Esophagus squamous epithelium (tissue), 4 donors: ENCODE results near the gene PAX8.

ENCODE experiments used
- POLR2A ChIP-seq, 4 donors: fragments of 450-650 bp; IDR thresholded peaks; one replicate each; pipeline ENCODE4 v1.6.1; 2017; ENCODE audit warnings: antibody characterized with exemption in 4 of 4, mild to moderate bottlenecking in 4 of 4, moderate library complexity in 3 of 4
- TF ChIP-seq, protein P1 (sequence below), 6 experiments: fragments of 450-650 bp in 4 of 6; fragments of 200-600 bp in 2 of 6; sonication (generic) in 2 of 6; IDR thresholded peaks; one replicate each; pipeline ENCODE4 v1.5.1; 2016 to 2019; ENCODE audit warnings: antibody characterized with exemption in 6 of 6, mild to moderate bottlenecking in 4 of 6, moderate library complexity in 4 of 6

DNA sequence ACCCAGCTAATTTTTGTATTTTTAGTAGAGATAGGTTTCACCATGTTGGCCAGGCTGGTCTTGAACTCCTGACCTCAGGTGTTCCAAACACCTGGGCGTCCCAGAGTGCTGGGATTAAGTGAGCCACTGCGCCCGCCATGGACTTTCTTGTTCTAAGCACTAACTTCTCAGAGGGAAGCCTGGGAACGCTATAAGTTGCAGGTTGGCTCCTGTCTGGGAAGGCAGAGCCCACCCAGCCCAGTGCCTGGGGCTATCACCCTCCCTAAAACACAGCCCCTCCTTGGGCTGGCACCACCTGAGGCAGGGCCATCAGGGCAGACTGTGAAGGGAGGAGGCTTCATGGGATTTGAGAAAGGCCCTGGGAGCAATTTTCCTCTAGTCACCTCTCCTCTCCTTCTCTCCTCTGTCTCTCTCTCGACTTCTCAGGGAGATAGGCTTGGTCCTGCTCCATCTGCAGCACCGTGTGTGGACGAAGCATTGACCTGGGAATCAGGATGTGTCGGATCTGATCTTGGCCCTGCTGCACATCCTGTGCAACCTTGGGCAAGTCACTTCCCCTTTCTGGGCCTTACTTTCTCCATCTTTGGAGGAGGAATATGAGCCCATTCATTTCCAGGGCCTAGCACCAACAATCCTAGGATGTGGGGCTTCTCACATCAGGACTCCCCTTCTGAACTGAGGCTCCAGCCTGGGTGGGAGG lies 94.0 kb downstream of the PAX8 start:
- TF ChIP-seq, protein P1, sequence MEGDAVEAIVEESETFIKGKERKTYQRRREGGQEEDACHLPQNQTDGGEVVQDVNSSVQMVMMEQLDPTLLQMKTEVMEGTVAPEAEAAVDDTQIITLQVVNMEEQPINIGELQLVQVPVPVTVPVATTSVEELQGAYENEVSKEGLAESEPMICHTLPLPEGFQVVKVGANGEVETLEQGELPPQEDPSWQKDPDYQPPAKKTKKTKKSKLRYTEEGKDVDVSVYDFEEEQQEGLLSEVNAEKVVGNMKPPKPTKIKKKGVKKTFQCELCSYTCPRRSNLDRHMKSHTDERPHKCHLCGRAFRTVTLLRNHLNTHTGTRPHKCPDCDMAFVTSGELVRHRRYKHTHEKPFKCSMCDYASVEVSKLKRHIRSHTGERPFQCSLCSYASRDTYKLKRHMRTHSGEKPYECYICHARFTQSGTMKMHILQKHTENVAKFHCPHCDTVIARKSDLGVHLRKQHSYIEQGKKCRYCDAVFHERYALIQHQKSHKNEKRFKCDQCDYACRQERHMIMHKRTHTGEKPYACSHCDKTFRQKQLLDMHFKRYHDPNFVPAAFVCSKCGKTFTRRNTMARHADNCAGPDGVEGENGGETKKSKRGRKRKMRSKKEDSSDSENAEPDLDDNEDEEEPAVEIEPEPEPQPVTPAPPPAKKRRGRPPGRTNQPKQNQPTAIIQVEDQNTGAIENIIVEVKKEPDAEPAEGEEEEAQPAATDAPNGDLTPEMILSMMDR (IDR thresholded peaks at IDR 0.05) = no peak
- no peak for TF ChIP-seq POLR2A (IDR thresholded peaks at IDR 0.05)
